DOHH2 (cell line): ENCODE data around the gene CDC25C.
A peak's percentile ranks its signal among the peaks of the same experiment; 100 is the strongest.

Experiments
- H3F3A ChIP-seq: fragments of 200-600 bp; sonication (generic), shearing (Covaris generic); 2 replicates; pipeline ENCODE4 v1.6.0; 2016; ENCODE audit warnings: antibody characterized with exemption, mild to moderate bottlenecking; ENCODE audit not compliant: control insufficient read depth, insufficient read depth
- H3K27ac ChIP-seq: fragments of 200-600 bp; sonication (generic); 2 replicates; pipeline ENCODE4 v1.5.1; 2014; ENCODE audit warnings: low read depth, mild to moderate bottlenecking, low read length, moderate library complexity
- H3K27me3 ChIP-seq: fragments of 200-600 bp; sonication (generic); 2 replicates; pipeline ENCODE4 v1.6.1; 2014; ENCODE audit warnings: mild to moderate bottlenecking, low read length, mixed read lengths; ENCODE audit not compliant: control insufficient read depth
- H3K36me3 ChIP-seq: fragments of 200-600 bp; sonication (generic); 2 replicates; pipeline ENCODE4 v1.6.1; 2014; ENCODE audit warnings: mild to moderate bottlenecking, low read length, moderate library complexity, mixed read lengths; ENCODE audit not compliant: control insufficient read depth
- H3K4me1 ChIP-seq: fragments of 200-600 bp; sonication (generic); 2 replicates; pipeline ENCODE4 v1.6.1; 2014; ENCODE audit warnings: mild to moderate bottlenecking, low read length, mixed read lengths; ENCODE audit not compliant: control insufficient read depth
- H3K4me2 ChIP-seq: fragments of 200-600 bp; sonication (generic); 2 replicates; pipeline ENCODE4 v1.6.0; 2014; ENCODE audit warnings: mild to moderate bottlenecking, low read length, moderate library complexity
- H3K4me3 ChIP-seq: fragments of 200-600 bp; sonication (generic); 2 replicates; pipeline ENCODE4 v1.5.1; 2014; ENCODE audit warnings: mild to moderate bottlenecking, low read length, mixed read lengths
- H3K79me2 ChIP-seq: fragments of 200-600 bp; sonication (generic); 2 replicates; pipeline ENCODE4 v1.6.1; 2014; ENCODE audit warnings: mild to moderate bottlenecking, low read length, mixed read lengths; ENCODE audit not compliant: control insufficient read depth
- H3K9me2 ChIP-seq: fragments of 200-600 bp; sonication (generic); replicated peaks from 2 replicates; pipeline ENCODE4 v1.6.1; 2014; ENCODE audit warnings: mild to moderate bottlenecking, low read length, mixed read lengths; ENCODE audit not compliant: control insufficient read depth
- H3K9me3 ChIP-seq: fragments of 200-600 bp; sonication (generic); 2 replicates; pipeline ENCODE4 v1.6.1; 2014; ENCODE audit warnings: antibody characterized with exemption, low read length, mixed read lengths; ENCODE audit not compliant: control insufficient read depth, insufficient read depth
- H4K20me1 ChIP-seq: fragments of 200-600 bp; sonication (generic); 2 replicates; pipeline ENCODE4 v1.6.0; 2014; ENCODE audit warnings: low read depth, mild to moderate bottlenecking, antibody characterized with exemption, low read length, moderate library complexity; ENCODE audit not compliant: control insufficient read depth, insufficient read depth
- EZH2phosphoT487 ChIP-seq: fragments of 200-600 bp; sonication (generic); IDR thresholded peaks from 2 replicates; pipeline ENCODE4 v1.6.1; 2017; ENCODE audit warnings: borderline replicate concordance, mild to moderate bottlenecking, antibody characterized with exemption, low read length, moderate library complexity, mixed read lengths
- TF ChIP-seq, protein P1 (sequence below): fragments of 200-600 bp; sonication (generic); IDR thresholded peaks from one replicate; pipeline ENCODE4 v1.5.1; 2014; ENCODE audit warnings: antibody characterized with exemption, mild to moderate bottlenecking, low read depth, low read length; ENCODE audit not compliant: poor library complexity, severe bottlenecking

The CDC25C gene

DNA sequence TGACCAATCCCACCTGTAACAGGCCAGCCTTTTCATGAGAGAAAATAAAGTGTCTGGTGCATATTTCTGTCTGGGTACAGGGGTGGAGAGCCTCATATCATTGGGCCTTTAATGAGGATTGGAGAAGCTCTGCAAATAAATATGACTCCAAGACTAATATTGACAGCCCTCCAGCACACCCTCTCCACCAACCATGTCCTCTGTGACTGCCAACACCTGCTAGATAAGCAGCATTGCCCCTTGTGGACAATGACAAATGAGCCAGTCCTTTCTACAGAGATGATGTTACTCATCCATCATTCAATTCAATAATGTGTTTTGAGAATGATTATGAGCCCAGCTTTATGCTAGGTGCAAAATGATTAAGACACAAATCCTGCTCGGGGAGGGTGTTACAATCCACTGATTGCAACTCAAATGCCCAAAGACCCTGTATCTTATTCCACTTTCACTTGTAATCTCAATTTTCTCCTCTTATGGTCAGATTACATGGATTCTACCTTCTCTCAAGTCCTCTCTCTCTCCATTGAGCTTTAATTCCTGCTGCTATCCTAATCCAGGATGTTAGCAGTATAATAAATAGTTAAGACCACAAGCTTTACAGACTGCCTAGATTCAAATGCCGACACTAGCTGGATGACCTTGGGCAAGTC is 55.1 kb downstream of the CDC25C start:
- TF ChIP-seq EZH2phosphoT487, result no peak
- TF ChIP-seq, protein P1, sequence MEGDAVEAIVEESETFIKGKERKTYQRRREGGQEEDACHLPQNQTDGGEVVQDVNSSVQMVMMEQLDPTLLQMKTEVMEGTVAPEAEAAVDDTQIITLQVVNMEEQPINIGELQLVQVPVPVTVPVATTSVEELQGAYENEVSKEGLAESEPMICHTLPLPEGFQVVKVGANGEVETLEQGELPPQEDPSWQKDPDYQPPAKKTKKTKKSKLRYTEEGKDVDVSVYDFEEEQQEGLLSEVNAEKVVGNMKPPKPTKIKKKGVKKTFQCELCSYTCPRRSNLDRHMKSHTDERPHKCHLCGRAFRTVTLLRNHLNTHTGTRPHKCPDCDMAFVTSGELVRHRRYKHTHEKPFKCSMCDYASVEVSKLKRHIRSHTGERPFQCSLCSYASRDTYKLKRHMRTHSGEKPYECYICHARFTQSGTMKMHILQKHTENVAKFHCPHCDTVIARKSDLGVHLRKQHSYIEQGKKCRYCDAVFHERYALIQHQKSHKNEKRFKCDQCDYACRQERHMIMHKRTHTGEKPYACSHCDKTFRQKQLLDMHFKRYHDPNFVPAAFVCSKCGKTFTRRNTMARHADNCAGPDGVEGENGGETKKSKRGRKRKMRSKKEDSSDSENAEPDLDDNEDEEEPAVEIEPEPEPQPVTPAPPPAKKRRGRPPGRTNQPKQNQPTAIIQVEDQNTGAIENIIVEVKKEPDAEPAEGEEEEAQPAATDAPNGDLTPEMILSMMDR, result peak; percentile 15
- Histone ChIP-seq H3K4me2 (no peak overlapping the region), H4K20me1 (no peaks in the 10 kb centered on the region), H3K27ac (no peak overlapping the region), H3F3A (no peaks in the 10 kb centered on the region), H3K79me2 (no peaks in the 10 kb centered on the region), H3K4me1 (no peaks in the 10 kb centered on the region), H3K36me3 (no peaks in the 10 kb centered on the region), H3K27me3 (peaks cover 5% of the 10 kb centered on the region; the same call in 1 of the 2 replicates), H3K9me2 (no peaks in the 10 kb centered on the region), H3K9me3 (no peaks in the 10 kb centered on the region), H3K4me3 (no peak overlapping the region)

DNA sequence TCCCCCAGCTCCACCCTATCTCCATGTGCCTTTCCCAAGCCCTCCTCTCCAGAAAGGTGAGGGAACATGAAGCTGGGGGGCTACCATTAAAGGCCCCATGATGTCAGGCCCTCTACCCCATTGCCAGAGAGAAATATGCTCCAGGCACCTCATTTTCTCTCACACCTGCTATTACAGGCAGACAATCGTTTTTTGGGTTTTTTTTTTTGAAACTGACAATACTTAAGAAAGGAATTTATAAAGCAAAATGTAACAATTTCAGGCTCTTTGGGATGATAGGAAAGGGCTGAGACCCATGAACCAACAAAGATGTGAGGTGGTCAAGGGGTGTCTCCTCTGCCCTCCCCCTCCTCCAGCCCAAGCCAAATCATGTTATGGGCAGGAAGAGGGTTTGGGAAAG is 55.7 kb downstream of the CDC25C start:
- H3K9me2 ChIP-seq, result no peaks in the 10 kb centered on the region
- TF ChIP-seq, protein P1, result no peak
- H3K27me3 ChIP-seq, result peaks cover 5% of the 10 kb centered on the region; the same call in 1 of the 2 replicates
- H4K20me1 ChIP-seq, result no peaks in the 10 kb centered on the region
- H3K9me3 ChIP-seq, result no peaks in the 10 kb centered on the region
- no peak overlapping the region for H3K4me2 ChIP-seq
- H3K79me2 ChIP-seq, result no peaks in the 10 kb centered on the region
- H3K4me3 ChIP-seq, result no peak overlapping the region
- no peaks in the 10 kb centered on the region for H3K4me1 ChIP-seq
- H3K27ac ChIP-seq, result no peak overlapping the region
- no peaks in the 10 kb centered on the region for H3K36me3 ChIP-seq
- no peaks in the 10 kb centered on the region for H3F3A ChIP-seq

DNA sequence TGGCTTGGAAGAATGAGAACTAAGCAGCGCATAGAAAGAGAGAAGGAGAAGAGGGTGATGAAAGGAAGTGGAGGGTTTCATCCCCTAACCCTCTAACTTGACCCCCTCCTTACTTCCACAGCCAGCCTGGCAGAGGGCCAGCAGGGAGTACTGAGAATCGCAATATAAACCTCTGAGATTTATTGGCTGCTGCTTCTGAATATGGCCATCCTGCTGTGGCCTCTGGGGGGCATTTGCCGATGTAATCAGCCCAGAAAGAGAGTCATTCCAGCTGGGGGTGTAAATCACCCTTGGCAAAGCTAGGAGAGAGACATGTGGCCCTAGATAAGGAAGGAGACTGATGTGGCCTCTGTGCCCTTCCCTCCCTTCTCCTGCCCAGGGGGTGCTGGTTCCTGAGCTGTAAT is 56.2 kb downstream of the CDC25C start:
- no peaks in the 10 kb centered on the region for H3K9me2 ChIP-seq
- H3K9me3 ChIP-seq, result no peaks in the 10 kb centered on the region
- no peak overlapping the region for H3K4me2 ChIP-seq
- no peak overlapping the region for H3K27ac ChIP-seq
- H3K4me1 ChIP-seq, result no peaks in the 10 kb centered on the region
- H3K4me3 ChIP-seq, result no peak overlapping the region
- TF ChIP-seq EZH2phosphoT487, result no peak
- TF ChIP-seq, protein P1, result peak; percentile 10
- H3K79me2 ChIP-seq, result no peaks in the 10 kb centered on the region
- H4K20me1 ChIP-seq, result no peaks in the 10 kb centered on the region
- no peaks in the 10 kb centered on the region for H3F3A ChIP-seq
- no peaks in the 10 kb centered on the region for H3K36me3 ChIP-seq
- H3K27me3 ChIP-seq, result peaks cover 5% of the 10 kb centered on the region; the same call in 1 of the 2 replicates
